ENCODE results near the gene FRMD4B. TPM values are rescaled to one million over a fixed set of nuclear protein-coding genes. Genes with fewer than 3 reads are reported as not detected.
"Not testable (repeated sequence)": the region's sequence is repeated elsewhere in the genome, so short reads cannot be mapped to it uniquely, and the experiment has no call there.

The FRMD4B gene
- total RNA-seq, 1 experiment from 2014 or later, result 0.90 TPM

GRCh38 chr3:69276884-69277283 is 109.0 kb downstream of the FRMD4B start:
- H3K4me3 ChIP-seq (ENCODE audit: low read depth in 2 of 2, low read length in 2 of 2), result no peak overlapping the region
- H3K36me3 ChIP-seq (ENCODE audit: control insufficient read depth, insufficient read depth, low read length), result no peaks in the 10 kb centered on the region
- intact Hi-C loops (cut with micrococcal nuclease; ENCODE audit: unreplicated experiment), result no loop called here
- TF ChIP-seq SIN3A (IDR thresholded peaks at IDR 0.05; ENCODE audit: borderline replicate concordance, insufficient read depth, low read depth, low read length), result no peak
- TF ChIP-seq POLR2AphosphoS5 (IDR thresholded peaks at IDR 0.05; ENCODE audit: low read depth, low read length), result no peak
- in situ Hi-C loops (cut with HindIII; ENCODE audit: low pct_unique_long_range_greater_than_20kb, low sequenced_read_pairs), result no loop called here
- no peak for ATAC-seq
- no peak for DNase-seq (ENCODE audit: low read depth, low spot score)
- no peaks in the 10 kb centered on the region for H3K4me1 ChIP-seq (ENCODE audit: control insufficient read depth, insufficient read depth, low read length)
- POLR2A ChIA-PET, result no interaction called here
- H3K27me3 ChIP-seq (ENCODE audit: control insufficient read depth, insufficient read depth, low read length), result no peaks in the 10 kb centered on the region
- no TSS peak for BruUV-seq (replicated peaks)
- H3K9me3 ChIP-seq (ENCODE audit: control insufficient read depth, insufficient read depth, low read depth, low read length), result no peaks in the 10 kb centered on the region
- no peak overlapping the region for H3K27ac ChIP-seq (ENCODE audit: low read length)
- CTCF ChIA-PET, result no interaction called here

- H3K36me3 ChIP-seq (ENCODE audit: control insufficient read depth, insufficient read depth, low read length); ATAC-seq; CTCF ChIA-PET; POLR2A ChIA-PET; H3K9me3 ChIP-seq (ENCODE audit: control insufficient read depth, insufficient read depth, low read depth, low read length); H3K27ac ChIP-seq (ENCODE audit: low read length); DNase-seq (ENCODE audit: low read depth, low spot score); H3K4me1 ChIP-seq (ENCODE audit: control insufficient read depth, insufficient read depth, low read length); BruUV-seq (replicated peaks); intact Hi-C loops (cut with micrococcal nuclease; ENCODE audit: unreplicated experiment); H3K27me3 ChIP-seq (ENCODE audit: control insufficient read depth, insufficient read depth, low read length); in situ Hi-C loops (cut with HindIII; ENCODE audit: low pct_unique_long_range_greater_than_20kb, low sequenced_read_pairs); H3K4me3 ChIP-seq (ENCODE audit: low read depth in 2 of 2, low read length in 2 of 2): not testable (repeated sequence)
These were observed 109.7 kb downstream of the FRMD4B start for GRCh38 chr3:69276191-69276590.

GRCh38 chr3:69273896-69274295 is 112.0 kb downstream of the FRMD4B start:
- no TSS peak for BruUV-seq (replicated peaks)
- Histone ChIP-seq H3K27me3 (ENCODE audit: control insufficient read depth, insufficient read depth, low read length) (no peaks in the 10 kb centered on the region), H3K9me3 (ENCODE audit: control insufficient read depth, insufficient read depth, low read depth, low read length) (no peaks in the 10 kb centered on the region), H3K4me1 (ENCODE audit: control insufficient read depth, insufficient read depth, low read length) (no peaks in the 10 kb centered on the region), H3K27ac (ENCODE audit: low read length) (no peak overlapping the region), H3K36me3 (ENCODE audit: control insufficient read depth, insufficient read depth, low read length) (no peaks in the 10 kb centered on the region), H3K4me3 (ENCODE audit: low read depth in 2 of 2, low read length in 2 of 2) (no peak overlapping the region)
- POLR2A ChIA-PET, result interaction anchor here (0.6 kb wide), 1 partner anchor 108 kb away, joined by 4 read pairs; no protein-coding TSS in a partner anchor
- DNase-seq (ENCODE audit: low read depth, low spot score) (no peak), ATAC-seq (no peak)
- intact Hi-C loops (cut with micrococcal nuclease; ENCODE audit: unreplicated experiment), result no loop called here
- in situ Hi-C loops (cut with HindIII; ENCODE audit: low pct_unique_long_range_greater_than_20kb, low sequenced_read_pairs), result no loop called here
- TF ChIP-seq SIN3A (IDR thresholded peaks at IDR 0.05; ENCODE audit: borderline replicate concordance, insufficient read depth, low read depth, low read length), result no peak
- TF ChIP-seq POLR2AphosphoS5 (IDR thresholded peaks at IDR 0.05; ENCODE audit: low read depth, low read length), result no peak
- TF ChIP-seq CTCF (IDR thresholded peaks at IDR 0.05), result no peak
- TF ChIP-seq REST (IDR thresholded peaks at IDR 0.05; ENCODE audit: insufficient read depth in 1 of 2, low read depth in 2 of 2, low read length in 1 of 2), result no peak
- TF ChIP-seq TCF7L2 (IDR thresholded peaks at IDR 0.05; ENCODE audit: low read depth, low read length), result no peak
- CTCF ChIA-PET, result no interaction called here
